ENCODE measurements around the gene TBC1D22A.

Gene TBC1D22A

DNA sequence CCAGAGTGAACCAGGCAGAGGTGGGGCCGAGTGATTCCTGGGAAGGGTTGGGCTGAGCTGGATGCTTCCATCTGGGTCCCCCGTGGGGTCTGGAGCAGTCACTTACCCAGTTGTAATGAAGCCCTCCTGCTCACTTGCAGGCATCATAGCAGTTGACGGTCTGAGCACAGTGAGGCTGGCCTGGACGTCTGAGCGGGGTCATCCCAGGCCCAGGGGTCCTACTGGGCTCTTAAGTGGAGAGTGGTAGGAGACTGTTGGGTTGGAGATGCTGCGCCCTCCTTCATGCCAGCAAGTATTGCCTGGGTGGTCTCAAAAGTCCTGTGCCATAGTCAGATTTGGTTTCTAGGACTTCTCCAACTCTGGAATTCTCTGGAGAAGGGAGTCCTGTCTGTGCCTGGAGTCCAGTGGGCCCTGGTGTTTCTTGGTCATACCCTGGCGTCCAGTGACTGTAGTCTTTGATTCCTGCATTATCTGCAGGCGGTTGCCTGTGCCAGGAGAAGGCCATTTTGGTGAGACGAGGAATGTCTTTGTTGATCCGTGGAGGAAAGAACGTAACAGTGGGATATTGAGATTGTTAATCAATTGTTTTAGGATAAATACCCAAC, 82.3 kb downstream of the TBC1D22A start:
- no peak for DNase-seq

DNA sequence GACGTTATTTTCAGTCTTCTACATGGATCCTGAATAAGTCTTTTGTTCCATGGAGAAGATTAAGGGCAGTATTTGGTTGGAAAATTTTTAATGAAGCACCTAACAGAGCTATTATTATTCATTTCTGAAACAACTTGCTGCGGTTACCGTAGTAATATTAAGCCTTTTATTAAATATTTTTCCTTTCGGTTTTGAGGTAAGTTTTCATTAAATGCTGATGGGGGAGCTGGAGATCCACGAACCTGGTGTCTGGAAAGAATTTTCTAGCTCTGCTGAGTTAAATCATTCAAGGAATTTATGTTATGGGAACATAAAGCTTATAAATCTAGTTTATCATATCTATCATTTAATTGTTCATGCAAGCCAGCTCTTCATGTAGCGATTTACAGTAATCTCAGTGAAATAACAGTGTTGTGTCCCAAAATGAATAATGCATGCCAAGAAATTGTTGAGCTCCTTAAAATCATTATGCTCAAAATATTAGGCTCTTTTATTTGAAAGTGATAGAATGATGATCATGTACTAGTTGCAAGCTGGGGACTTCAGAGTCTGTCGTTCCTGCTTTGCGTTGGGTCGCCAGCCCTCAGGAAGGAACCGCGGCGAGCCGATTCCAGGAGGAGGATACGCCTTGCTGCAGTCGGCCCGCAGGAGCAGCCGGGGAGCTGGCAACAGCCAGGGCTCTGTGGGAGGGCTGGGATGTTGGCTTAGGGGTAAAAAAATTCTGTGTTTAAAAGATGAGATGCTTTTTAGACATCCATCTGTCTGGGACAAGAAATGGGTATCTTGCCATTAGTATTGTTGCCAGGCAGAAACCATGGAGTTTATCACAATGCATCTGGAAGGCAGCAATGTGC, 83.1 kb downstream of the TBC1D22A start:
- DNase-seq, result peak; percentile 67 to 78

DNA sequence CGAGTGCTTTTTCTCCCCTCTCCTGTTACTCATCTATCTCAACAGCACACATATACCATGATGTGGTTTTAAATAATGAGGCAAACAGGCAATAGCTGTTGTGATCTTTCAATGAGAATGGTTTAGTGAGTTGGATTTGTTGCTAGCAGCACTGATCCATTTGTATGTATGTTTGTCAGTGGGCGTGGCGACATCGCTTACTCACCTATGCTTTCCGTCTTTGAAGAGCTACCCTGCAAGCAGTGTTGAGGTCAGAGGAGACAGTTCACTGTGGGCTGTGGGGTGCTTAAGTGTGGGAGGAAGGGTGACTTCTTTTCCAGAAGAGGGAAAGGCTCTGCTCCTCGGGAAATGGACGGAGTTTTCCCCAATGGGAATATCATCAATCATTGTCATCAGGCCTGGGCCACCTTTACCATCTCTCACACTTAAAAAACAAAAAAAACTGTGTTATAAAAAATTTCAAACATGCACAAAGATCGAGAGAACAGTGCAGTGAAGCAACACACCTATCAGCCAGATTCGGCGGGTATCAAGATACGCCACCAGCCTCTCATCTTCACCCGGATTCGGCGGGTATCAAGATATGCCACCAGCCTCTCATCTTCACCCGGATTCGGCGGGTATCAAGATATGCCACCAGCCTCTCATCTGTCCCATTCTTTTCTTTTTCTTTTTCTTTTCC, 83.8 kb downstream of the TBC1D22A start:
- no peak for DNase-seq

DNA sequence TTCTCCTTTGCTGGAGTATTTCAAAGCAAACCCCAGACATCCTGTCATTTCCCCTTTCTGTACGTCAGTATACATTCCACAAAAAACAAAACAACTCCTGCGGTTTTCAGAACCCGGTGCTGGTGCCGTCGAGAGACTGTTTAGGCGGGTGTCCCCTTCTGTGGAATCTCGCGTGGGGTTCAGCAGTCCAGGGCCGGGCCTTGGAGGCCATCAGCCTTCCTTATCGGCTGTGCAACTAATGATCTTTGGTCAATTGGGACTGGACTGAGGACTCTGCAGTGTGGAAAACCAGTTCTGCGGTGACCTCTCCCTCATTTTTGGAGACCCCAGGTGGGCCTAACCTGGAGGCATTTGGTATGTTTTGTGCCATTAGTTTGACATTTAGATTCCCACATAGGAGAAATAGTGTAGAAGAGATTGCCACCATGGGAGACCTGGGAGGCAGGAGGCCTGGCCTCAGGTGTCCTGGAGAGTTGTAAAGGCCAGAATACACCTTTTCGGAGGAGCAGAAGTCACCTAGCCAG, 84.4 kb downstream of the TBC1D22A start:
- DNase-seq, result no peak

DNA sequence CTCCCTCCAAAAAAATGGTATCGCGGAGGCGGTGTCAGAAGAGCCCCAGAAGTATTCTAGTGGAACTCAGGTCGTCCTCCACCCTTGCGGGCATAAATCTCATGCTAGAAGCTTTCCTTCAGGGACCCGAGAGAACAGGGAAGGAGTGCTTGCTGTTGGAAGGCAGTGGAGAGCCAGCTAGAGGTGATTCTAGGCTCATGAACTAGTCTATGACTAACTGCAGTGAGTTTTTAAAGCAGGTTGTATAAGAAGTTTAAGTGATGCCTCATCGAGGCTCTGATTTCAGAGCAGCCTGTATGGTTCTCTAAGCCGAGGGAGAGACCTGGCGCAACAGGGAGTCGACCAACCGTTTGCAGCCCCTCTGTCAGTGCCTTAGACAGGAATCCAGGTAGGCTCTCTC, 85.7 kb downstream of the TBC1D22A start:
- DNase-seq, result no peak

DNA sequence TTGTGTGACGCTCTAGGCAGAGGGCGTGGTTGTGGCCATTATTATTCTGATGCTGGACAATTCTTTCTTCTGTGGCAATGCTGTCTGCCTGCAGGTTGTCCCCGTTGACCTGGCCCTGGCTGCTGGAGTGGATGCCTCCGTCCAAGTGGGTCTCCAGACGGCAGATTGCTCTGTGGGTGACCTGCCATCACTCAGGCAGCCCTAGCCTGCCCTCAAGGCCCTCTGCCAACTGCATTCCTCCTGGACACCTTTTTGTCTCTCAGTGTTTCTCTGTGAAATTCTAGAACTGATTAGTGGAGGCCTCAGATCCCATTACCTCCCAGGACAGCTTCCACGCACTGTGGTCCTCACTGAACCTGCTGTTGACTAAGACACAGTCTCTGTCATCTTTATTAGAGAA, 86.7 kb downstream of the TBC1D22A start:
- DNase-seq, result no peak

DNA sequence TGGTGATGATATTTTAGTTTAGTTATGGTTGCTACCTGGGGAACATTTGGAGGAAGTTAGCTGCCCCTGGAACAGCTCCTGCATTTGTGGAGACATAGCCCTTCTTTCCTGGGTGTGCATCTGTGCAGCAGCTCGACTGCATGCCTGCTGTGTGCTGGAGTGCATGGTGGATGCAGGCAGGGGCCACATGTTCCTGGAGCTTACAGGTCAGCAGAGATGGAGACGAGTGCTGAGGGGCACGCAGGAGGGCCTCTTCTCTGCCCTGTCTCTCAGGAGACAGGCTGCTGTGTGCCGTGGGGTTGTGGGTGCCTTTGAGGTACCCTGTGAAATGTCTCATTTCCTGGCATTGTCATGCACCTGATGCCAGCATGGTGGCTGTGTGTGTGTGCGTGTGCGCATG, 87.5 kb downstream of the TBC1D22A start:
- no peak for DNase-seq

DNA sequence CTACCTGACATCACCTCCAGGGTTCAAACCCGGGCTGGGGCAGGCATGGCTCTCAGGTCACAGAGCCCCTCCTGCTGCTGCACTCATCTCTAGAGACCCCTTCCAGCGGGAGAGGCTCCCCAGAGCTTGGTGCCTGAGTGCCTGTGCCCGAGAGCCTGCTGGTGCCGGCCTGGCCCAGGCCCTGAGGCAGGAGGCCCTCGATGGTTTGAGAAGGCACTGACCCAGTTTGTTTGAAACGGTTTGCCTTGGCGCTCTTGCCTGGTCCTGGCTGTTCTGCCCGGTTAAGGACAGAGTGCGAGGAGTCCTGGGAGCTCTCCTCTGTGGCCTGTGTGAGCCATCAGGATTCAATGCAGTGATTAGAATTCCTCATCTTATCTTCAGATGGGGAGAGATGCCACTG, 88.9 kb downstream of the TBC1D22A start:
- no peak for DNase-seq

DNA sequence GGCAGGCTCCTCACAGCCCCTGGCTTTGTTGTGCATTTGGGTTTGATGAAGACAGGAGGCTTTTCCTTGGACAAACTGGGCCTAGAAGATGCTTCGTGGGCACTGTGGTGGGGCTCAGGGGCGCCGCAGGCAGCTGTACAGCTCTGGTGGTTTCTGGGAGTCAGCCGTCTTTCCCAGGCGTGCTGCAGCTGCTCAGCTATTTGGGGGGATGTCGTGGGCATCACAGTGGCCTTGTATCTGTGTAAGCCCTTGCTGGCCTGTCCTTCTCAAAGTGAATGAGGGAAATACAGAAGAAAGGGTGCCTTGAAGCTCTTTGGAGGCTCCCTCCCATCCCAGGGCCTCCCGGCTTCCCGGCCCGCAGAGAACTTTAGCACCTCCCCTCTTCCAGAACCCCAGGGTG, 89.5 kb downstream of the TBC1D22A start:
- no peak for DNase-seq

DNA sequence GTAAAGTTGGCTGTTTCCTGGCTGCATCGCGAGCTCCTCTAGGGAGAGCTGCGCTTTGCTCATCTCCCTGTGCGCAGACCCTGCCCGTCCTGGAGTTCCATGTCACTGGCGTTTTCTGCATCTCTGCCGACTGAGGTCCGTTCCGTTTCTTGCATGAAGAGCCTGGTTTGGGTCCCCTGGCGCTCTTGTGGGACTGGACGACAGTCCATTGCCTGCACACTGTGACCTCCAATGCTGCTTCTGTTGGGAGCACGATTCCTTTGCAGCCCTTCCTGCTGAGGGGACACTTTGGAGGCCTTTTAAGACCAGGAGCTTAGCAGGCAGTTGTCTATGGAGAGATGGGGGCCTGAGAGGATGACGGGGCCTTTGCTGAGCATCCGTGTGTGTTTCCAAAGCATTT, 90.3 kb downstream of the TBC1D22A start:
- DNase-seq, result no peak

DNA sequence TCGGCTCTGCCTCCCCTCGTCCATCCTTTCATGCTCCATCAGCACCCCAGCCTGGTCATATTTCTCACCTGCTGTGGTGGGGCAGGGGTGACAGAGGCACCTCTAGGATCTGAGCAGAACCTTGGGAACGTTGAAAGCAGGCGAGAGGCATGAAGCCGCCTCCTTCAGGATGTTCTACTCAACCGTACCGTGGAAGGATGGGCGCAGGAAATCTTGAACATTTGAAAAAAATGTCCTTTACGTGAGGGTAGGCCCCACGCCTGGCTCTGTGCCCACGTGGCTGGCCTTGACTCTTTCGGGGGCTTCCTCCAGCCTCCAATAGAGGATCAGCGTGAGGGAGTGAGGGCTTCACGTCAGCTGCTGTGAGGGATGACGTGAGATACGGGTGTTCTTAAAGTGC, 90.7 kb downstream of the TBC1D22A start:
- no peak for DNase-seq

DNA sequence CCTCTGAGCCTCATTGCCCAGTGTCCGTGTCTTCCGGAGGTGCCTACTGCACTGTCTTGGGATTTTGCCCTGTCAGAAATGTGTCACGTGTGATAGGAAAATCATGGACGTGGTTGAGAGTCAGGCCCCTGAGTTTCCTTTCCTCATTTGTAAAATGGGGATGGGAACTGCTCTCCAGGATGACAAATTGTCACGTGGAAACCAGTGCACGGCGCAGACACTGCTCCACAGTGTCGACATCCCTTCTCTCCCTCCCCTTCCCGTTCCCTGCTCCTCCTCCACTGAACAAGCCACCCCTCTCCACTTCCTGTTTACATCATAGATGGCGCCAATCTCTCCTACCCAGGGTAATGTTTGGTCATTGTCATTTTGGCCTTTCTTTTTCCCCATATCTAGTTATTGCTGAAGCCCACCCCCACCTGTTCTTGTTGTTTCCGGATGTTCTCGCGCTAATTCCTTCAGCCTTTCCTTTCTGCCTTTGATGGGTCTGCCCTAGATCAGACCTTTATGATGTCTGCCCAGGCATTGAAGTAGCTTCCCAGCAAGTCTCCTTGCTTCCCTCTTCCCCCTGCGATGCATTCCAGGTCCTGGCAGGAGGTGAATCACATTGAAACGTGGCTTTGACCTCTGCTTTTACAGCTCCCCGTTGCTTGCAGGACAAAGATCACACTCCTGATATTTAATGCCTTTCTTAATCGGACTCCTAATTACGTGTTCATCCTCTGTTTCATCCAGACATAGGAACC, 91.8 kb downstream of the TBC1D22A start:
- no peak for DNase-seq

DNA sequence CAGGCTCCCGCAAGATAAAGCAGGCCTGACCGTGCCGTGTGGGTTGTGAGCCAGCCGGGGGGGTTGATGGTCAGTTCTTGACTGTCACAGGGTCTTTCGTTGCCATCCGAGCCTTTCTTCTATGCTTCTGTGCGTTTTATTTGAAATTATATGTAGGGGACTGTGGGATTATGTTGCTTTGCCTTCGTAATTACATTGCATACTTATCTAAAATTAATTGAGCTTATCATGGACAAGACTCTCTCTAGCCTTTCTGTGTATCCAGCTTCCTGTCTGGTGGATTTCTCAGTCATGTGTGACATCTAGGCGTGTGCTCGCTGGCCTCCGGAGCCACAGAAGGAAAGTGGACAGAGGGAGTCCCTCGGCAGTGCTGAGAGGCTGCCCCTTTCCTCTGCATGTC, 93.2 kb downstream of the TBC1D22A start:
- no peak for DNase-seq

DNA sequence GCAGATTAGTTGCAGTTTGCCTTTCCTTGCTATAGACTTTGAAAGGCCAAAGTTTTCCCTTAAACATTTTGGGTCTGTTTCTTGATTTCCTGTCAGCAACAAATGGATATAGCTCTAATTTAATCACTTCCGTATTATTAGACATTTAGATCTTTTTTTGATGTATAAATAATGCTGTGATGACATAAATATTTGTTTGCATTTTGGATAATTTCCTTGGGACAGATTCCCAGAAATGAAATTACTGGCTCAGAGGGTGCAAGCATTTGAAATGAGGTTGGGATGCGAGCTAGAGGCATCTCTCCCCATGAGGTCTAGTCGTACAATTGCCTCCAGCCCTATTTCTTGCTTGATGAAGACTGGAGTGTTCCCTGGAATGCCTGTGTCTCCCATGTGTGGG, 94.2 kb downstream of the TBC1D22A start:
- no peak for DNase-seq

DNA sequence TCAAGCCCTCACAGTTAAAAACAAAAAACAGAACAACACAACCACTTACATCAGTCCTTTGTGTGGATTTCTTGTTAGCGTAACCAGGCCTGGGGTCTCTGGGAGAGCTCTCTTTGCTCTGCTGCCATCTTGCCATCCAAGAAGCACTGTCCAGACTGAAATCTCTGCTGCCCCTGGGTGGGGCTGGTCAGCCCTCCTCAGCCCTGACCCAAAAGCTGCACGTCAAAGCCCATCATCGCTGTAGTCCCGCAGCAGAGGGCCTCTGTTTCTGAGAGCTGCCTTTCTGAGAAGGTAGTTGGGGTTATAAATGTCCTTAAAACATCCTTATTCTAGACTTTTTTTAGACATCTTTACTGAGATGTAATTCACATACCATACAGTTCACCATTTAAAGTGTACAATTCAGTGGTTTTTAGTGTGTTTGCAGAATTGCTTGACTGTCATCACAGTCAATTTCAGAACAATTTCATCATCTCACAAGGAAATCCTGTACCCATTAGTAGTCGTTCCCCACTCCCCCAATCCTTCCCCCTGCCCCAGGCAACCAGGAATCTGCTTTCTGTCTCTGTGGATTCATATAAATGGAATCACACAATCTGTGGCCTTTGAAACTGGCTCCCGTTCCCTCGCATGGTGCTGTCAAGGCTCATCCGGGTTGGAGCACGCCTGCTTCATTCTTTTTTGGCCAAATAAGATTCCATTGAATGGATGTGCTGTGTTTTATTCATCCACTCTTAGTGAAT, 94.9 kb downstream of the TBC1D22A start:
- no peak for DNase-seq

DNA sequence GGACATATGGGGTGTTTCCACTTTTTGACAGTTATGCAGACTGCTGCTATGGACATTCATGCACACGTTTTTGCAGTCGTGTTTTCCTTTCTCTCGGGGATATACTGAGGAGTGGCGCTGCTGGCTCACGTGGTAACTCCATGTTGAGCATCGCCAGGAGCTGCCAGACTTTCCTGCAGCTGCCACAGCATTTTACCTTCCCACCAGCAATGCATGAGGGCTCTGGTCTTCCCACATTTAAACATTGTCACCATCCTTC, 95.4 kb downstream of the TBC1D22A start:
- DNase-seq, result no peak

DNA sequence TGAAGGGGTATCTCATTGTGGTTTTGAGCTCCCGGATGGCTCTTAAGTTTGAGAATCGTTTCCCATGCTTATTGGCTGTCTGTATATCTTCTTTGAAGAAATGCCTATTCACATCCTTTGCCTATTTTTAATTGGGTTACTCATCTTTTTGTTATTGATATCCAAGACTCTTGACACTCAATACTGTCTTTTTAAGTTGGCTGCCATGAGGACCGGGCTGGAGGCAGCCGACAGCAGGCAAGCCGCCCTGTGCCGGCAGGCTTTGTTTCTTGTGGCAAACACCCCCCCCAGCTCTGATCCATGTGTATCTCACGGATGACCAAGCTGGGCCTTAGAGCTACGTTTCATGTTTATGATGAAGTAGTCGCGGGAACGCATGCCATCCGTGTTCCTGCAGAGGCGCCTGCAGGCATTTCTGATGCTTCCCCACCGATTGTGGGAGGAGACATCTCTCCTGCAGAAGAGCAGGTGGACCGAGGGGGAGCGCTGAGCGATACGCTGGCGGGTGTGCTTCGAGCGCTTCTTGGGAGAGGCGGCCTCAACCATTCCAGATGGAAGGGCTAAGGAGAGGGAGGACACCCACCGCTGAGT, 95.8 kb downstream of the TBC1D22A start:
- no peak for DNase-seq

DNA sequence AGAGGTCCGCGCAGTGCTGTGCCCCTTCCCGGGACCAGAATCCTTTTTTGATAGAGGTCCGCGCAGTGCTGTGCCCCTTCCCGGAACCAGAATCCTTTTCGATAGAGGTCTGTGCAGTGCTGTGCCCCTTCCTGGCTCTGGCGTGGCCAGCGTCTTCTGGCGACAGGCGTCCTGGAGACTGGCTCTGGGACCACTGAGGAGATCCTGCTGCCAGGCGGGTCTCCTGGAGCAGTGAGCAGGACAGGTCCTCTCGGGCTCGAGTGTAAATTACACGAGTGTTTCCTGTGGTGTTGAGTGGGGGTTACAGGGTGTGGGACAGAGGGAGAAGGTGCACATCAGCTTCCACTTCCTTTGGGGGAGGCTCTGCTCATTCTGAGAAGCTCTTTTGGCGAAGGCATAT, 98.1 kb downstream of the TBC1D22A start:
- no peak for DNase-seq

DNA sequence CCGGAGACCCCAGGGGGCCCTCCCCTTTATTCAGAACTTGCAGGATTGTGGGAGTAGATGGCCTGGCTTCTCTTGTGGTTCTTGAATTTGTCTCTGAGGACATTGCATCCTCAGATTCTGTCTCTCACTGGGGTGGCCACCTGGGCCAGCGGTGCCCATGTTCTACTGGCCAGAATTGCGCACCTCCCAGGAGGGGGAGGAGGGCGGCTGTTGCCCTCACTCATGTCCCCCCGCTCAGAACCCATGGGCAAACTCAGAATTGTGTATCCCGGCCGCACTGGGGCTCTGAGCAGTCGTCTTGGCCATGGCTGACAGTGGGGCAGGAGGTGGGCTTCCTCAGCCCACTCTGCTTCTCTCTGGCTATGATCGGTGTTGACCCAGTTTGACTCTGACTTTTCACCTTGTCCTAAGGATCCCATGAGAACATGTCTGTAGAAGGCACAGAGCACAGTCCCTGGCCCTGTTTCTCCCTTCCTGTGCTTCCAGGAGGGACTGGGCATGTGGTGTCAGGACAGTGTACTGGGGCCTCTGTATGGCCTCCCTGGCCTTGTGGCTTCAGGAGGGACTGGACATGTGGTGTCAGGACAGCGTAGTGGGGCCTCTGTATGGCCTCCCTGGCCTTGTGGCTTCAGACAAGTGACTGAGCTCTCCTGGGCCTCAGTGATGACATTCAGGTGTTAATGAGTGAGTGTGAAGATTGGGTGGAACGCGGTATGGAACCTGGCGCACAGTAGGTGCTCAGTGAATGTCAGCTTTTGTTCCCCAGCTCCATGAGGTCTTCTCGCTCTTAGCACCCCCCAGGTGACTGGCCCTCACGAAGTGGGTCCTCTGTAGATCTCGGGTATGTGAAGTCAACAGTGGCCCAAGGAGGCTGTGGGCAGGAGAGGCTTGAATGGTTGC, 99.3 kb downstream of the TBC1D22A start:
- DNase-seq, result no peak

DNA sequence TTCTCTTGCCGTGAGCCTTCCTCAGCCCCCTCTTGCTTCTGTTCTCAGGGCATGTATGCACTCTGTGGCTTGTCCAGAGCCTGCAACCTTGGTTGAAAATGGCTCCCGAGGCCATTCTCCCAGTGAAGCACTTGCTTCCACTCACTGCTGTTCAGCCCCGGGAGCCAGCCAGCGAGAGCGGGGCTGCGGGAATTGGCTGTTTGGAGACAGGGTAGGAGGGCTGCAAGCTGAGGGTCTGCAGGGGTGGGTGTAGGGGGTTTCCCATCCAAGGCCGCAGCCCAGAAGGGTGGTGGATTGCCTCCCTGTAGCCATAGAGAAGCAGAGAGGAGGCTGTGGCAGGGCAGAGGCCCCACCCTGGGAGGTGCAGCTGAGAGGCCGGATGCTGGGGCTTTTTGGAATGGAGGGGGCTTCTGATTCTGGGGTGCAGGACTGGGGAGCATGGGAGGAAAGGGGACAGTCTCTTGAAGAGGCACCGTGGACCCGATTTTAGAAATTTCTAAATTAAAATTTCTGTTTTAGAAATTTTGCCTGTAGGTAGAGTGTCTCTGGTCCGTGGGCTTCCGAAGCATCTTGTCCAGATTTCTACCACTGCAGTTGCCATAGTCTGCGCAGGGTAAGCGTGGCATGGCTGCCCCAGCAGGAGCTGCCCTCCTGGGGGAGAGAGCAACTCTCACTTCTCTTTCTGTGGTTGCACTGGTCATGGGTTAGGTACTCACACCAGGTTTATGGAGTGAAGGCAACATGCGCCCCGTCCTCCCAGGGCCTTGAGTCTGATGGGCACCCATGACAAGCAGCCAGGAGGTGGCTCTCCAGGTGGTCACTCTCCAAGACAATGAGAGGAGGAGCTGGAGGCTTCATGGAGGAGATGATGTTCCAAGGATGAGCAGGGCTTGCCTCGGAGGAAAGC, 100.2 kb downstream of the TBC1D22A start:
- no peak for DNase-seq

Data from NCI-H446 (cell line).